DMS79 (cell line): ENCODE data around the gene ZNF260.

Experiments used
- DNase-seq: peaks from one replicate; lab custom pipeline; 2025; lab: John Stamatoyannopoulos, UW

The ZNF260 gene

GRCh38 chr19:36489920-36490415, 38.1 kb downstream of the ZNF260 start:
- peak; percentile 95 for DNase-seq

- DNase-seq = peak; percentile 98
Observed at GRCh38 chr19:36489118-36489919, 38.8 kb downstream of the ZNF260 start, which contains the start of gene ZNF566. ZNF566 (minus strand) TSS chr19:36489561; CDS start chr19:36476557, 13,004 bp downstream.

GRCh38 chr19:36488846-36489117, 39.3 kb downstream of the ZNF260 start:
- no peak for DNase-seq

- no peak for DNase-seq
Observed at GRCh38 chr19:36488118-36488845, 39.8 kb downstream of the ZNF260 start.

- DNase-seq = no peak
Observed at GRCh38 chr19:36483653-36484052, 44.4 kb downstream of the ZNF260 start.

GRCh38 chr19:36482876-36483275, 45.2 kb downstream of the ZNF260 start:
- DNase-seq = no peak
